ENCODE measurements around the gene BBS12.

Gene BBS12

GRCh38 chr4:122701061-122701460 is 31.4 kb upstream of the BBS12 start:
- Histone ChIP-seq H3K36me3 (no peaks in the 10 kb centered on the region), H4K20me1 (no peaks in the 10 kb centered on the region), H3K9ac (no peak overlapping the region), H3K4me1 (no peaks in the 10 kb centered on the region), H3K9me3 (no peaks in the 10 kb centered on the region), H3K4me3 (no peak overlapping the region), H3K27ac (no peak overlapping the region), H3K4me2 (no peak overlapping the region), H3K27me3 (no peaks in the 10 kb centered on the region)
- no peak for TF ChIP-seq Cebpa-rat (IDR thresholded peaks at IDR 0.05)

GRCh38 chr4:122701965-122702364 is 30.5 kb upstream of the BBS12 start:
- Histone ChIP-seq H3K27me3 (no peaks in the 10 kb centered on the region), H4K20me1 (no peaks in the 10 kb centered on the region), H3K36me3 (no peaks in the 10 kb centered on the region), H3K4me1 (no peaks in the 10 kb centered on the region), H3K27ac (no peak overlapping the region), H3K4me2 (no peak overlapping the region), H3K4me3 (no peak overlapping the region), H3K9me3 (no peaks in the 10 kb centered on the region), H3K9ac (no peak overlapping the region)
- TF ChIP-seq Cebpa-rat (IDR thresholded peaks at IDR 0.05), result no peak

GRCh38 chr4:122702939-122703338 is 29.6 kb upstream of the BBS12 start:
- Histone ChIP-seq H3K9ac (no peak overlapping the region), H3K4me2 (no peak overlapping the region), H4K20me1 (no peaks in the 10 kb centered on the region), H3K4me3 (no peak overlapping the region), H3K27me3 (no peaks in the 10 kb centered on the region), H3K4me1 (0 out of 2 replicates have a peak, but pooled peaks cover 5% of the 10 kb centered on the region), H3K9me3 (no peaks in the 10 kb centered on the region), H3K27ac (no peak overlapping the region), H3K36me3 (no peaks in the 10 kb centered on the region)
- no peak for TF ChIP-seq Cebpa-rat (IDR thresholded peaks at IDR 0.05)

GRCh38 chr4:122703868-122704267 is 28.6 kb upstream of the BBS12 start:
- H4K20me1 ChIP-seq, result no peaks in the 10 kb centered on the region
- TF ChIP-seq Cebpa-rat (IDR thresholded peaks at IDR 0.05), result no peak
- H3K27me3 ChIP-seq, result no peaks in the 10 kb centered on the region
- H3K4me2 ChIP-seq, result no peak overlapping the region
- H3K9me3 ChIP-seq, result no peaks in the 10 kb centered on the region
- no peak overlapping the region for H3K27ac ChIP-seq
- H3K9ac ChIP-seq, result no peak overlapping the region
- H3K4me3 ChIP-seq, result no peak overlapping the region
- 0 out of 2 replicates have a peak, but pooled peaks cover 5% of the 10 kb centered on the region for H3K4me1 ChIP-seq
- no peaks in the 10 kb centered on the region for H3K36me3 ChIP-seq

- no peak overlapping the region for H3K4me2 ChIP-seq
- no peak overlapping the region for H3K9ac ChIP-seq
- H3K4me1 ChIP-seq, result 0 out of 2 replicates have a peak, but pooled peaks cover 5% of the 10 kb centered on the region
- H4K20me1 ChIP-seq, result no peaks in the 10 kb centered on the region
- no peaks in the 10 kb centered on the region for H3K27me3 ChIP-seq
- H3K4me3 ChIP-seq, result no peak overlapping the region
- TF ChIP-seq Cebpa-rat (IDR thresholded peaks at IDR 0.05), result no peak
- no peaks in the 10 kb centered on the region for H3K9me3 ChIP-seq
- H3K27ac ChIP-seq, result no peak overlapping the region
- H3K36me3 ChIP-seq, result no peaks in the 10 kb centered on the region
These were observed 27.5 kb upstream of the BBS12 start for GRCh38 chr4:122705009-122705408.

GRCh38 chr4:122705547-122706117 is 26.9 kb upstream of the BBS12 start:
- H3K4me3 ChIP-seq, result no peak overlapping the region
- 0 out of 2 replicates have a peak, but pooled peaks cover 5% of the 10 kb centered on the region for H3K4me1 ChIP-seq
- H4K20me1 ChIP-seq, result no peaks in the 10 kb centered on the region
- H3K9me3 ChIP-seq, result no peaks in the 10 kb centered on the region
- H3K36me3 ChIP-seq, result no peaks in the 10 kb centered on the region
- H3K27ac ChIP-seq, result no peak overlapping the region
- no peak overlapping the region for H3K4me2 ChIP-seq
- no peak overlapping the region for H3K9ac ChIP-seq
- no peaks in the 10 kb centered on the region for H3K27me3 ChIP-seq
- no peak for TF ChIP-seq Cebpa-rat (IDR thresholded peaks at IDR 0.05)

GRCh38 chr4:122706511-122706910 is 26.0 kb upstream of the BBS12 start:
- Histone ChIP-seq H3K27me3 (no peaks in the 10 kb centered on the region), H4K20me1 (no peaks in the 10 kb centered on the region), H3K9me3 (no peaks in the 10 kb centered on the region), H3K9ac (no peak overlapping the region), H3K4me3 (no peak overlapping the region), H3K4me1 (0 out of 2 replicates have a peak, but pooled peaks cover 5% of the 10 kb centered on the region), H3K27ac (no peak overlapping the region), H3K36me3 (no peaks in the 10 kb centered on the region), H3K4me2 (no peak overlapping the region)
- TF ChIP-seq Cebpa-rat (IDR thresholded peaks at IDR 0.05), result no peak

- Histone ChIP-seq H3K4me2 (no peak overlapping the region), H3K9me3 (no peaks in the 10 kb centered on the region), H3K9ac (no peak overlapping the region), H3K27ac (no peak overlapping the region), H3K4me1 (0 out of 2 replicates have a peak, but pooled peaks cover 5% of the 10 kb centered on the region), H3K27me3 (no peaks in the 10 kb centered on the region), H4K20me1 (no peaks in the 10 kb centered on the region), H3K4me3 (no peak overlapping the region), H3K36me3 (no peaks in the 10 kb centered on the region)
- TF ChIP-seq Cebpa-rat (IDR thresholded peaks at IDR 0.05), result no peak
These were observed 25.0 kb upstream of the BBS12 start for GRCh38 chr4:122707497-122707896.

- no peak overlapping the region for H3K9ac ChIP-seq
- no peaks in the 10 kb centered on the region for H3K9me3 ChIP-seq
- no peak overlapping the region for H3K27ac ChIP-seq
- no peak overlapping the region for H3K4me2 ChIP-seq
- H3K4me3 ChIP-seq, result no peak overlapping the region
- no peaks in the 10 kb centered on the region for H3K27me3 ChIP-seq
- TF ChIP-seq Cebpa-rat (IDR thresholded peaks at IDR 0.05), result no peak; the same call in 1 of the 2 replicates
- 0 out of 2 replicates have a peak, but pooled peaks cover 5% of the 10 kb centered on the region for H3K4me1 ChIP-seq
- H3K36me3 ChIP-seq, result no peaks in the 10 kb centered on the region
- no peaks in the 10 kb centered on the region for H4K20me1 ChIP-seq
These were observed 23.3 kb upstream of the BBS12 start for GRCh38 chr4:122709236-122709635.

- Histone ChIP-seq H3K9ac (no peak overlapping the region), H3K4me3 (no peak overlapping the region), H3K9me3 (no peaks in the 10 kb centered on the region), H3K36me3 (no peaks in the 10 kb centered on the region), H3K27ac (no peak overlapping the region), H3K4me2 (no peak overlapping the region), H3K4me1 (0 out of 2 replicates have a peak, but pooled peaks cover 5% of the 10 kb centered on the region), H3K27me3 (no peaks in the 10 kb centered on the region), H4K20me1 (no peaks in the 10 kb centered on the region)
- TF ChIP-seq Cebpa-rat (IDR thresholded peaks at IDR 0.05), result no peak
These were observed 21.8 kb upstream of the BBS12 start for GRCh38 chr4:122710434-122711308.

Measured in BLaER1 (cell line).